ENCODE results near the gene PLCH1.

DNA sequence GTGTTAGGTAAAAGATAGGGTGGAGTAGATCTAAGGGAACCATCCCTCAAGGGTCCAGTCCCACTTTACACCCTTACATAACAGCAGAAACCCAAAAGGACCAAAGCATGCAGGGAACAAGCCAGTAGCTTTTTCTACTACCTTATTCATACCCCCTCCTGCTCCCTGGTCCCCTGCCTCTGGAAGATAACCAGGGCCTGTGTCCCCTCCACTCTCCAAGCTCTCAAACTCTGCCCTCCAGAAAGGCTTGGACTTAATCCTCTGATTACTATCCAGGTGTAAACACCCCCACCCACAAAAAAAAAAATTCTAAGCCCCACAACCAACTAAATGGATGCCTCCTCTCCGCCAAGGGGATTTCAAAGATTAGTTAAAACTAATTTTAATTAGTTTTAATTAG lies 417.4 kb downstream of the PLCH1 start:
- TF ChIP-seq, protein P1, sequence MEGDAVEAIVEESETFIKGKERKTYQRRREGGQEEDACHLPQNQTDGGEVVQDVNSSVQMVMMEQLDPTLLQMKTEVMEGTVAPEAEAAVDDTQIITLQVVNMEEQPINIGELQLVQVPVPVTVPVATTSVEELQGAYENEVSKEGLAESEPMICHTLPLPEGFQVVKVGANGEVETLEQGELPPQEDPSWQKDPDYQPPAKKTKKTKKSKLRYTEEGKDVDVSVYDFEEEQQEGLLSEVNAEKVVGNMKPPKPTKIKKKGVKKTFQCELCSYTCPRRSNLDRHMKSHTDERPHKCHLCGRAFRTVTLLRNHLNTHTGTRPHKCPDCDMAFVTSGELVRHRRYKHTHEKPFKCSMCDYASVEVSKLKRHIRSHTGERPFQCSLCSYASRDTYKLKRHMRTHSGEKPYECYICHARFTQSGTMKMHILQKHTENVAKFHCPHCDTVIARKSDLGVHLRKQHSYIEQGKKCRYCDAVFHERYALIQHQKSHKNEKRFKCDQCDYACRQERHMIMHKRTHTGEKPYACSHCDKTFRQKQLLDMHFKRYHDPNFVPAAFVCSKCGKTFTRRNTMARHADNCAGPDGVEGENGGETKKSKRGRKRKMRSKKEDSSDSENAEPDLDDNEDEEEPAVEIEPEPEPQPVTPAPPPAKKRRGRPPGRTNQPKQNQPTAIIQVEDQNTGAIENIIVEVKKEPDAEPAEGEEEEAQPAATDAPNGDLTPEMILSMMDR (IDR thresholded peaks at IDR 0.05; ENCODE audit: low read depth, low read length, poor library complexity, severe bottlenecking) = no peak
- no peak for TF ChIP-seq EZH2phosphoT487 (IDR thresholded peaks at IDR 0.05; ENCODE audit: borderline replicate concordance, low read length)
